B cell (primary cell): ENCODE measurements around the gene MOK. TPM values are rescaled to one million over a fixed set of nuclear protein-coding genes. Genes with fewer than 3 reads are reported as not detected.

Source experiments
- ATAC-seq: fragments of 200-7000 bp; cut with Tn5 transposase; one replicate; pipeline ENCODE4 v1.10.0; 2021; ENCODE audit warnings: low read depth, mild to moderate bottlenecking, moderate number of reproducible peaks, moderate library complexity
- CTCF ChIA-PET: fragments of 350-600 bp; sonication (Branson Sonifier 250); formaldehyde crosslinking; loops from one replicate; lab custom pipeline; 2021; ENCODE audit warnings: antibody characterized with exemption, inconsistent platforms; lab: Charles Lee
- POLR2A ChIA-PET: fragments of 350-600 bp; sonication (Branson Sonifier 250); formaldehyde crosslinking; loops from one replicate; lab custom pipeline; 2021; ENCODE audit warnings: antibody characterized with exemption; lab: Charles Lee
- DNase-seq: peaks from one replicate; pipeline ENCODE4 v3.0.0; 2013
- H2AFZ ChIP-seq: 2 replicates; pipeline ENCODE4 v1.6.1; 2012; ENCODE audit warnings: mild to moderate bottlenecking, low read depth, low read length; ENCODE audit not compliant: insufficient read depth, poor library complexity, severe bottlenecking
- H3K27ac ChIP-seq, 2 donors: 1 replicate in 1 of 2; 2 replicates in 1 of 2; pipeline ENCODE4 v1.5.1; 2012 to 2013; ENCODE audit warnings: low read length in 2 of 2, mild to moderate bottlenecking in 2 of 2, moderate library complexity in 1 of 2
- H3K27me3 ChIP-seq, 4 experiments: fragments of 200-600 bp in 1 of 4; sonication (generic) in 1 of 4; replicated peaks in 1 of 4; 1 replicate in 2 of 4; 2 replicates in 2 of 4; pipeline versions ENCODE4 v1.6.1 to v1.7.0; 2013 to 2016; ENCODE audit warnings: low read length in 3 of 4, mild to moderate bottlenecking in 2 of 4, mixed read lengths in 1 of 4, moderate library complexity in 1 of 4; ENCODE audit not compliant: insufficient read depth in 4 of 4, control insufficient read depth in 3 of 4; ENCODE audit errors: control extremely low read depth in 1 of 4
- H3K36me3 ChIP-seq, 2 experiments: replicated peaks in 1 of 2; 1 replicate in 1 of 2; 2 replicates in 1 of 2; pipeline versions ENCODE4 v1.6.1 to v1.7.1; 2013; ENCODE audit warnings: low read length in 1 of 2; ENCODE audit not compliant: insufficient read depth in 2 of 2, control insufficient read depth in 1 of 2; ENCODE audit errors: control extremely low read depth in 1 of 2, extremely low read depth in 1 of 2
- H3K4me1 ChIP-seq, 2 donors: fragments of 200-600 bp in 1 of 2; sonication (generic) in 1 of 2; 1 replicate in 1 of 2; 2 replicates in 1 of 2; pipeline versions ENCODE4 v1.5.1 to v1.6.1; 2013 to 2017; ENCODE audit warnings: low read length in 2 of 2; ENCODE audit not compliant: control insufficient read depth in 2 of 2, insufficient read depth in 2 of 2
- H3K4me2 ChIP-seq: replicated peaks from 2 replicates; pipeline ENCODE3; 2012; ENCODE audit warnings: mild to moderate bottlenecking, low read depth, low read length; ENCODE audit not compliant: poor library complexity, severe bottlenecking
- H3K4me3 ChIP-seq, 5 experiments: fragments of 200-600 bp in 1 of 5; sonication (generic) in 1 of 5; 1 replicate in 3 of 5; 2 replicates in 2 of 5; pipeline versions ENCODE4 v1.5.1 to v1.7.0; 2011 to 2016; ENCODE audit warnings: low read length in 4 of 5, mild to moderate bottlenecking in 4 of 5, low read depth in 2 of 5, control low read depth in 1 of 5, moderate library complexity in 1 of 5; ENCODE audit not compliant: insufficient read depth in 1 of 5; ENCODE audit errors: control extremely low read depth in 1 of 5, extremely low read depth in 1 of 5
- H3K79me2 ChIP-seq: fragments of 200-600 bp; sonication (generic); one replicate; pipeline ENCODE4 v1.6.0; 2016; ENCODE audit warnings: low read length; ENCODE audit not compliant: control insufficient read depth, insufficient read depth
- H3K9ac ChIP-seq: fragments of 200-600 bp; sonication (generic); 2 replicates; pipeline ENCODE4 v1.6.1; 2017; ENCODE audit warnings: mild to moderate bottlenecking, low read length, moderate library complexity
- H3K9me3 ChIP-seq, 3 donors: one replicate each; pipeline versions ENCODE4 v1.6.1 to v1.7.1; 2013; ENCODE audit warnings: low read length in 2 of 3; ENCODE audit not compliant: control insufficient read depth in 2 of 3, insufficient read depth in 1 of 3; ENCODE audit errors: control extremely low read depth in 1 of 3
- H4K20me1 ChIP-seq: 2 replicates; pipeline ENCODE4 v1.6.0; 2012; ENCODE audit warnings: mild to moderate bottlenecking, low read length; ENCODE audit not compliant: insufficient read depth, control insufficient read depth, poor library complexity, severe bottlenecking
- H3K27ac Mint-ChIP-seq: one replicate; pipeline ENCODE4 v1.8.0; 2021; ENCODE audit warnings: mixed read lengths
- H3K27me3 Mint-ChIP-seq: one replicate; pipeline ENCODE4 v1.8.0; 2021; ENCODE audit warnings: mixed read lengths
- H3K4me1 Mint-ChIP-seq: one replicate; pipeline ENCODE4 v1.8.0; 2021; ENCODE audit warnings: mixed read lengths
- H3K4me3 Mint-ChIP-seq: one replicate; pipeline ENCODE4 v1.8.0; 2021; ENCODE audit warnings: mixed read lengths
- H3K9me3 Mint-ChIP-seq: one replicate; pipeline ENCODE4 v1.8.0; 2022; ENCODE audit warnings: mixed read lengths; ENCODE audit not compliant: insufficient read depth
- EZH2 ChIP-seq: IDR thresholded peaks from 2 replicates; pipeline ENCODE4 v1.6.1; 2012; ENCODE audit warnings: borderline replicate concordance, low read depth, mild to moderate bottlenecking, moderate library complexity, low read length; ENCODE audit not compliant: insufficient read depth, poor library complexity, severe bottlenecking
- WGBS: methylation state at CpG from one replicate; pipeline ENCODE4 v1.1.5; 2013; ENCODE audit warnings: missing lambda C conversion rate; ENCODE audit not compliant: insufficient coverage; 5-methylcytosine and 5-hydroxymethylcytosine counted together
- intact Hi-C: fragments of 100-400 bp; cut with micrococcal nuclease; formaldehyde crosslinking; loops from one replicate; pipeline ENCODE4 v1.10.0; 2022
- polyA plus RNA-seq: library from polyadenylated mRNA; depleted of rRNA; stranded (reverse); fragments of >200 nt; gene quantifications from 2 replicates; pipeline ENCODE4 v1.2.3, GENCODE V29; 2012
- total RNA-seq, 2 donors: library from RNA; stranded (reverse); fragments of 120-200 nt in 1 of 2; gene quantifications; 1 replicate in 1 of 2; 2 replicates in 1 of 2; pipeline versions ENCODE4 v1.2.3 to v1.2.4, GENCODE V29; 2013 to 2022
- TF ChIP-seq, protein P1 (sequence below): fragments of 200-600 bp; IDR thresholded peaks from one replicate; pipeline ENCODE4 v1.8.0; 2022; ENCODE audit warnings: antibody characterized with exemption, mild to moderate bottlenecking

Gene MOK
- total and polyA plus RNA-seq, 2 donors (not counting 1 experiment from before 2014, with no cell fraction given), result 1.2 to 3.0 TPM

DNA sequence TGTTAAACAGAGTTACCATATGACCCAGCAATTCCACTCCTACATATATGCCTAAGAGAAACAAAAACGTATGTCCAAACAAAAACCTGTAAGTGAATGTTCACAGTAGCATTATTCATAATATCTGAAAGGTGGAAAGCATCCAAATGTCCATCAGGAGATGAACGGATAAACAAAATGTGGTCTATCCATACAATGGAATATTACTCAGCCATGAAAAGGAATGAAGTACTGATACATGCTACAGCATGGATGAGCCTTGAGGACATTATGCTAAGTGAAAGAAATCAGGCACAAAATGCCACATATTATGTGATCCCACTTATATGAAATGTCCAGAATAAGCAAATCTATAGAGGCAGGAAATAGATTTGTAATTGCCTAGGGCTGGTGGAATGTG is 16.8 kb downstream of the MOK start:
- H3K9me3 Mint-ChIP-seq, result peaks cover 1% of the 10 kb centered on the region
- H3K4me3 Mint-ChIP-seq, result no peak overlapping the region
- no CpG with 5 or more reads among the region's 2 CpGs for whole genome bisulfite sequencing
- no peak overlapping the region for H2AFZ ChIP-seq
- H3K9ac ChIP-seq, result no peak overlapping the region
- TF ChIP-seq EZH2, result no peak
- TF ChIP-seq, protein P1, sequence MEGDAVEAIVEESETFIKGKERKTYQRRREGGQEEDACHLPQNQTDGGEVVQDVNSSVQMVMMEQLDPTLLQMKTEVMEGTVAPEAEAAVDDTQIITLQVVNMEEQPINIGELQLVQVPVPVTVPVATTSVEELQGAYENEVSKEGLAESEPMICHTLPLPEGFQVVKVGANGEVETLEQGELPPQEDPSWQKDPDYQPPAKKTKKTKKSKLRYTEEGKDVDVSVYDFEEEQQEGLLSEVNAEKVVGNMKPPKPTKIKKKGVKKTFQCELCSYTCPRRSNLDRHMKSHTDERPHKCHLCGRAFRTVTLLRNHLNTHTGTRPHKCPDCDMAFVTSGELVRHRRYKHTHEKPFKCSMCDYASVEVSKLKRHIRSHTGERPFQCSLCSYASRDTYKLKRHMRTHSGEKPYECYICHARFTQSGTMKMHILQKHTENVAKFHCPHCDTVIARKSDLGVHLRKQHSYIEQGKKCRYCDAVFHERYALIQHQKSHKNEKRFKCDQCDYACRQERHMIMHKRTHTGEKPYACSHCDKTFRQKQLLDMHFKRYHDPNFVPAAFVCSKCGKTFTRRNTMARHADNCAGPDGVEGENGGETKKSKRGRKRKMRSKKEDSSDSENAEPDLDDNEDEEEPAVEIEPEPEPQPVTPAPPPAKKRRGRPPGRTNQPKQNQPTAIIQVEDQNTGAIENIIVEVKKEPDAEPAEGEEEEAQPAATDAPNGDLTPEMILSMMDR, result no peak
- no peaks in the 10 kb centered on the region for H4K20me1 ChIP-seq
- H3K27ac Mint-ChIP-seq, result no peak overlapping the region
- CTCF ChIA-PET, result no interaction called here
- H3K27me3 ChIP-seq, result no peaks in the 10 kb centered on the region
- no peaks in the 10 kb centered on the region for H3K36me3 ChIP-seq
- POLR2A ChIA-PET, result no interaction called here
- H3K79me2 ChIP-seq, result no peaks in the 10 kb centered on the region
- no peaks in the 10 kb centered on the region for H3K4me1 ChIP-seq
- no peaks in the 10 kb centered on the region for H3K9me3 ChIP-seq
- DNase-seq (no peak), ATAC-seq (no peak)
- no peak overlapping the region for H3K27ac ChIP-seq
- no peaks in the 10 kb centered on the region for H3K4me1 Mint-ChIP-seq
- H3K4me2 ChIP-seq, result no peak overlapping the region
- intact Hi-C loops, result no loop called here
- H3K27me3 Mint-ChIP-seq, result peaks cover 3% of the 10 kb centered on the region
- no peak overlapping the region for H3K4me3 ChIP-seq

DNA sequence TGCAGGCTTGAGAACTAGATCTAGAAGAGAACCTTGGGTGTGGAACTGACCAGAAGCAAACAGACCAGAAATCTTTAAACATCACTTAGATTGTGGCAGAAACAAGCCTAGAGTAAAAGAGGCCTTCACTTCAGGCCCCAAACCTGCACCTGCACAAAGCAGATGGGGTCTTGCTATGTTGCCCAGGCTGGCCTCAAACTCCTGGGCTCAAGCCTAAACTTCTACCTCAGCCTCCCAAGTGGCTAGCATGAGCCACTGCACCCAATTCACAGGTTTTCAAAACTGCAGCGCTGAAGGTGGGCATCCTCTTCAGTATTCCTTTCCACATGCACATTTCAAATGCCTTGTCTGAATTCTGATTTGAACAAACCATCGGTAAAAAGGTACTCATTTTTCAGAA is 19.9 kb downstream of the MOK start:
- Mint-ChIP-seq H3K4me1 (no peaks in the 10 kb centered on the region), H3K9me3 (peaks cover 1% of the 10 kb centered on the region), H3K27ac (no peak overlapping the region), H3K4me3 (no peak overlapping the region), H3K27me3 (no peaks in the 10 kb centered on the region)
- H3K4me2 ChIP-seq, result no peak overlapping the region
- WGBS, result 100% methylated on average over 1 of the region's 2 CpGs
- no peaks in the 10 kb centered on the region for H3K79me2 ChIP-seq
- no peak overlapping the region for H3K27ac ChIP-seq
- no peaks in the 10 kb centered on the region for H4K20me1 ChIP-seq
- TF ChIP-seq, protein P1, result no peak
- TF ChIP-seq EZH2, result no peak
- no peaks in the 10 kb centered on the region for H3K4me1 ChIP-seq
- no peak overlapping the region for H3K9ac ChIP-seq
- no peak for DNase-seq
- H3K27me3 ChIP-seq, result no peaks in the 10 kb centered on the region
- no peak overlapping the region for H3K4me3 ChIP-seq
- H2AFZ ChIP-seq, result no peak overlapping the region
- H3K9me3 ChIP-seq, result no peaks in the 10 kb centered on the region
- no peak for ATAC-seq
- ChIA-PET CTCF (no interaction called here), POLR2A (no interaction called here)
- no peaks in the 10 kb centered on the region for H3K36me3 ChIP-seq
- intact Hi-C loops, result no loop called here
